Skin of body (tissue), 3 donors: Measurements from ENCODE around the gene MTUS2. TPM values are rescaled to one million over a fixed set of nuclear protein-coding genes. Genes with fewer than 3 reads are reported as not detected.

Experiments used
- DNase-seq: peaks from one replicate; lab custom pipeline; 2025; lab: John Stamatoyannopoulos, UW
- small RNA-seq: library from RNA; depleted of rRNA; stranded (forward); fragments of <200 nt; gene quantifications from one replicate; pipeline ENCODE3, GENCODE V24; 2014; ENCODE audit warnings: low replicate concordance
- total RNA-seq: library from RNA; depleted of rRNA; stranded (reverse); fragments of >200 nt; gene quantifications from one replicate; pipeline ENCODE4 v1.2.3, GENCODE V29; 2014

The MTUS2 gene
- total RNA-seq, 1 donor from 2014 or later: 1.2 TPM

GRCh38 chr13:29540334-29540733 lies 720.2 kb downstream of the MTUS2 start:
- DNase-seq: no peak

GRCh38 chr13:29540799-29541198 lies 720.7 kb downstream of the MTUS2 start:
- DNase-seq: no peak

- no peak for DNase-seq
Measured at GRCh38 chr13:29541400-29541799, 721.3 kb downstream of the MTUS2 start.

- no peak for DNase-seq
Measured at GRCh38 chr13:29542381-29542780, 722.2 kb downstream of the MTUS2 start.

GRCh38 chr13:29543230-29544215 lies 723.4 kb downstream of the MTUS2 start:
- DNase-seq: no peak

GRCh38 chr13:29545988-29546387 lies 725.8 kb downstream of the MTUS2 start:
- no peak for DNase-seq

- DNase-seq: no peak
Measured at GRCh38 chr13:29546662-29547061, 726.5 kb downstream of the MTUS2 start.

GRCh38 chr13:29547153-29547552 lies 727.0 kb downstream of the MTUS2 start:
- no peak for DNase-seq

- no peak for DNase-seq
Measured at GRCh38 chr13:29548722-29549121, 728.6 kb downstream of the MTUS2 start.

GRCh38 chr13:29550430-29550988 lies 730.4 kb downstream of the MTUS2 start:
- DNase-seq: no peak

GRCh38 chr13:29551214-29551613 lies 731.1 kb downstream of the MTUS2 start:
- DNase-seq: no peak

Small RNA genes lying within 50 kb of the gene (small RNA-seq; reads per million reads assigned to genes)
- gene AL359741.1: not detected

Other genes with a start within 250 kb of the MTUS2 start
- gene POMP, start 161.2 kb upstream of the MTUS2 start, total RNA-seq: 40.6 TPM
- 2.3 TPM for gene SLC46A3, start 101.4 kb upstream of the MTUS2 start, total RNA-seq